Fibroblast of villous mesenchyme (primary cell): ENCODE data around the gene FBXW11. TPM values are rescaled to one million over a fixed set of nuclear protein-coding genes. Genes with fewer than 3 reads are reported as not detected.
A peak's percentile ranks its signal among the peaks of the same experiment; 100 is the strongest.

Experiments used
- DNase-seq: peaks from one replicate; pipeline ENCODE4 v3.0.0-alpha.2; 2010; ENCODE audit warnings: low read depth
- H3K4me3 ChIP-seq: 2 replicates; pipeline ENCODE4 v1.5.1; 2011; ENCODE audit warnings: low read depth, mild to moderate bottlenecking, low read length
- CTCF ChIP-seq: IDR thresholded peaks from 2 replicates; pipeline ENCODE4 v1.5.1; 2012; ENCODE audit warnings: low read depth, mild to moderate bottlenecking, low read length; ENCODE audit not compliant: insufficient read depth
- total RNA-seq: library from RNA; depleted of rRNA; stranded (reverse); fragments of >200 nt; gene quantifications from 2 replicates; pipeline ENCODE4 v1.2.3, GENCODE V29; 2012

FBXW11 gene
- total RNA-seq, 1 donor, result 112 TPM

- H3K4me3 ChIP-seq, result no peak overlapping the region
- TF ChIP-seq CTCF, result no peak
- DNase-seq, result no peak
These were observed 7.3 kb downstream of the FBXW11 start for GRCh38 chr5:171999100-171999499.

DNA sequence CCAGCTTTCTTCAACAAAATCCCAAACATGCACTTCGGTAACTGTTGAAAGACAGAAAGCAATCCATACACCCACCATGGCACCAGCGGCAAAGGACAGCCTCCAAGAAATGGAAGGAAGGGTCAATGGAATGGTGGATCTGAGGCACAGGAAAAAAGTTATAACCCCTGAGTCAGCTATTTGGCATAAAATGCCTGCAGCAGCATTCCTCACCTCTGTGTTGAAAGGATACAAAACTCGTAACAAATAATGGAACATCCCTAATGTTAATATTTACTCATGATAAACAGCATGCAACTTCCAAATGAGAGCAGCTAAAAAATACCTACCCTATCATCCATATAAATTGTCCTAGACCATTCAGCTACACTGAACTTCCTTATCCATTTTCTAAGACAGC lies 9.4 kb downstream of the FBXW11 start:
- no peak for TF ChIP-seq CTCF
- DNase-seq, result no peak
- no peak overlapping the region for H3K4me3 ChIP-seq

- DNase-seq, result no peak
- no peak overlapping the region for H3K4me3 ChIP-seq
- TF ChIP-seq CTCF, result no peak
These were observed 13.6 kb downstream of the FBXW11 start for GRCh38 chr5:171992813-171993212.

DNA sequence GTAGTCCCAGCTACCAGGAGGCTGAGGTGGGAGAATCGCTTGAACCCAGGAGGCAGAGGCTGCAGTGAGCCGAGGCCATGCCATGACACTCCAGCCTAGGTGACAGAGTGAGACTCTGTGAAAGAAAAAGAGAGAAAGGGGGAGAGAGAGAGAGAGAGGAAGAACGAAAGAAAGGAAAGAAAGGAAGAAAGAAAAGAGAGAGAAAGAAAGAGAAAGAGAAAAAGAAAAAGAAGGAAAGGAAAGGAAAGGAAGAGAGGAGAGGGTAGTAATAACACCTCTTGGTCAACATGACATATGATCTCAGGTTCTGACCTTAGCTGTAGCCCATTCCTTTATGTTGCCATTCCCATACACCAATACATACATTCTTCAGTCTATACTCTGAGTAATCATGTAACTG lies 14.1 kb downstream of the FBXW11 start:
- no peak overlapping the region for H3K4me3 ChIP-seq
- no peak for DNase-seq
- TF ChIP-seq CTCF, result no peak

DNA sequence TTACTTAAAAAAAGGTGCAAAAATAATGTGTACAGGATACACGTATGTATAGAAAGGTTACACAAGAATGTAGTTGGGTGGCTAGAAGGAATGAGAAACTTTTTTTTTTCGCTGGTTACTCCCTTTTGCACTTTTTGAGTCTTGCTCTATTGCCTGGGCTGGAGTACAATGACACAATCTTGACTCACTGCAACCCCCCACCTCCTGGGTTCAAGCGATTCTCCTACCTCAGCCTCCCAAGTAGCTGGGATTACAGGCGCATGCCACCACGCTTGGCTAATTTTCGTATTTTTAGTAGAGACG lies 15.8 kb downstream of the FBXW11 start:
- DNase-seq, result no peak
- TF ChIP-seq CTCF, result no peak
- H3K4me3 ChIP-seq, result no peak overlapping the region

DNA sequence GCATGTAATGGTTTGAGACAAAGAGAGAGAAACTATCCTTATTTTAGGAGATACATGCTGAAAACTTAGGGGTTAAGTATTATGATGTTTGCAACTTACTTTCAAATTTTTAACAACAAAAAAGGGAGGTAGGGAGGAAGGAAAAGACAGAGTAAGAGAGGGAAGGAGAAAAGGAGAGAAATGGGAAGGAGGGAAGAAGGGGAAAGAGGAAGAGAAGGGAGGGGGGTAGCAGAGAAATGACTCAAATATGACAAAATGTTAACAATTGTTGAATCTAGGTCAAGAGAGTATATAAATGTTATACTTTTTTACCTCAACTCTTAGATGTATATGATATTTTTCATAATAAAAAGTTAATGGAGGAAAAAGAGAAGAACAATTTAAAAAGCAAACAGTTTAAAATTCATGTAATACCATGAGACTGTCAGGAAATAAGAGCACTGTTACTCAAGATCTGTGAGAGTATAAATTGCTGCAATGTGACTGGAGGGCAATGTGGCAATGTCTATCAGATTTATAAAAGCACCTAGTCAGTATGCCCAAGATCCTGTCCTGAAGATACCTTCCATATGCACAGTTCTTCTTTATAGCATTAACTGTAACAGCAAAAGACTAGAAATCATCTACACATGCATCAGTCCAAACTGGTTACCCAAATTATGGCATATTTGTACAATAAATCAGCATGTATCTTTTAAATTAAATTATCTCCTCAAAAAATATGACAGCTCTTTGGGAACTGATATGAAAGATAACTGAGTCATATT lies 16.3 kb downstream of the FBXW11 start:
- TF ChIP-seq CTCF, result no peak
- no peak overlapping the region for H3K4me3 ChIP-seq
- DNase-seq, result peak; percentile 27

- no peak for TF ChIP-seq CTCF
- DNase-seq, result no peak
- H3K4me3 ChIP-seq, result no peak overlapping the region
These were observed 17.2 kb downstream of the FBXW11 start for GRCh38 chr5:171989276-171989675.
